Upper lobe of left lung (tissue), 4 donors: ENCODE data around the gene STH.

Source experiments
- CTCF ChIP-seq, 6 experiments: fragments of 450-650 bp in 4 of 6; fragments of 200-600 bp in 2 of 6; sonication (generic) in 2 of 6; IDR thresholded peaks; one replicate each; pipeline ENCODE4 v1.5.1; 2016 to 2019; ENCODE audit warnings: antibody characterized with exemption in 6 of 6
- POLR2AphosphoS5 ChIP-seq, 2 donors: sonication (generic); formaldehyde crosslinking; IDR thresholded peaks; one replicate each; pipeline ENCODE4 v1.5.1; 2017; ENCODE audit warnings: antibody characterized with exemption in 2 of 2

DNA sequence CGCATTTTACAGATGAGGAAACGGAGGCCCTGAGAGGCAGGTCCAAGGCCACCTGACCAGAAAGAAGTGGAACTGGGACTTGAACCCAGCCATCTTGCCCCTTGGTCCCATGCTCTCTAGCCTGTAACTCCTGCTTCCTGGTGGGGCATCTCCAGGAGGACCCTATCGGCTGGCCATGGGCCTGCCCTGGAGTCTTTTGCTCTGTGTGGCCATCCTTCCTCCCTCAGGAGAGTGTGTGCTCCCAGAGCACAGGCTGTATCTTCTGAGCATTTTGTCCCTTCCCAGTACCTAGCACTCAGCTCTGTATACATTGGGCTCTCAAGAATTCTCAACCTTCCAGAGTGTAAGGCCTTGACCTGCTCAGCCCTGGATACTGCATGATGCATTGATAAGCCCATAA is 28.4 kb upstream of the STH start:
- TF ChIP-seq CTCF (IDR thresholded peaks at IDR 0.05) (no peak), POLR2AphosphoS5 (IDR thresholded peaks at IDR 0.05) (no peak)
